Anterior cingulate cortex (tissue), 58 donors: ENCODE measurements around the gene ATOSB.
"Not testable (repeated sequence)": the region's sequence is repeated elsewhere in the genome, so short reads cannot be mapped to it uniquely, and the experiment has no call there.

Experiments used
- DNase-seq, 58 donors: peaks; one replicate each; lab custom pipeline; 2025; lab: John Stamatoyannopoulos, UW

ATOSB gene

GRCh38 chr9:35115680-35116538 is at the start of gene ATOSB:
TSS of gene ATOSB (minus strand) at chr9:35115862. CDS start at chr9:35108274, 7,588 bp downstream.
- peak; percentile 52 to 99 (median 92) for DNase-seq

GRCh38 chr9:35164711-35165110 is 49.0 kb upstream of the ATOSB start:
- DNase-seq, result no peak

GRCh38 chr9:35163413-35163812 is 47.8 kb upstream of the ATOSB start:
- DNase-seq, result no peak

- DNase-seq, result peak in 3 of 58 donors; percentile 16 to 52 (median 22)
Measured at GRCh38 chr9:35162605-35163315, 47.1 kb upstream of the ATOSB start.

GRCh38 chr9:35161713-35162604 is 46.3 kb upstream of the ATOSB start, which contains the start of gene UNC13B:
TSS of gene UNC13B (plus strand) at chr9:35162009. CDS start at chr9:35162284, 275 bp downstream.
- DNase-seq, result peak; percentile 50 to 97 (median 90)

GRCh38 chr9:35158501-35159280 is 43.0 kb upstream of the ATOSB start:
- DNase-seq, result no peak

- DNase-seq, result not testable (repeated sequence)
Measured at GRCh38 chr9:35157836-35158235, 42.2 kb upstream of the ATOSB start.

- no peak for DNase-seq
Measured at GRCh38 chr9:35156781-35157180, 41.1 kb upstream of the ATOSB start.

- no peak for DNase-seq
Measured at GRCh38 chr9:35152926-35153325, 37.3 kb upstream of the ATOSB start.

GRCh38 chr9:35147941-35148563 is 32.4 kb upstream of the ATOSB start:
- DNase-seq, result not testable (repeated sequence)

GRCh38 chr9:35142037-35142436 is 26.4 kb upstream of the ATOSB start:
- DNase-seq, result no peak

- no peak for DNase-seq
Measured at GRCh38 chr9:35140093-35140492, 24.4 kb upstream of the ATOSB start.

- no peak for DNase-seq
Measured at GRCh38 chr9:35136866-35137265, 21.2 kb upstream of the ATOSB start.

- no peak for DNase-seq
Measured at GRCh38 chr9:35135988-35136387, 20.3 kb upstream of the ATOSB start.

GRCh38 chr9:35134920-35135319 is 19.3 kb upstream of the ATOSB start:
- no peak for DNase-seq

GRCh38 chr9:35116898-35117551 is 1.4 kb upstream of the ATOSB start:
- peak in 57 of 58 donors; percentile 9 to 94 (median 79) for DNase-seq

- peak in 11 of 58 donors; percentile 44 to 67 (median 58) for DNase-seq
Measured at GRCh38 chr9:35116539-35116897, 856 bp upstream of the ATOSB start.

GRCh38 chr9:35114840-35115628 is 628 bp downstream of the ATOSB start:
- DNase-seq, result peak in 27 of 58 donors; percentile 6 to 55 (median 18)
